GM12801 (cell line): ENCODE data around the gene EPHA10.

ENCODE experiments used
- TF ChIP-seq, protein P1 (sequence below): IDR thresholded peaks from one replicate; pipeline ENCODE4 v1.5.1; 2011; ENCODE audit warnings: control low read depth; ENCODE audit not compliant: insufficient read length; ENCODE audit errors: extremely low read depth

The EPHA10 gene

DNA sequence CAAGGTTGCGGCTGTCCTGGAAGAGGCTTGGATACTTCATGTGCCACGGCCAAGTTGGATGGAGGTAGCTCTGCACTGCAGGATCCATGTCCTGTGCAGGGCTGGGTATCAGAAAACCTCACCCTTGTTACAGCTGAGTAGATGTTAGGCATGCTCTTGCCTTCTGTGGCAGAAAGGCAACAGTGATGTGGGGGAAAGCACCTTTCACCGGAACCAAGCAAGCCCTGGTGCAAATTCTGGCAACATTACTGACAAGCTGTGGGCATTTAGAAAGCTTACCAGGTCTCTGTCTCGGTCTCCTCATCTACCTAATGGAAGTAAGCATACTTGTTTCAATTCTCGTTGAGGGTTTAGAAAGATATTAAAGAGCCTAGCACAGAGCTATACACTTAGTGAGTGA lies 87.1 kb downstream of the EPHA10 start:
- TF ChIP-seq, protein P1, sequence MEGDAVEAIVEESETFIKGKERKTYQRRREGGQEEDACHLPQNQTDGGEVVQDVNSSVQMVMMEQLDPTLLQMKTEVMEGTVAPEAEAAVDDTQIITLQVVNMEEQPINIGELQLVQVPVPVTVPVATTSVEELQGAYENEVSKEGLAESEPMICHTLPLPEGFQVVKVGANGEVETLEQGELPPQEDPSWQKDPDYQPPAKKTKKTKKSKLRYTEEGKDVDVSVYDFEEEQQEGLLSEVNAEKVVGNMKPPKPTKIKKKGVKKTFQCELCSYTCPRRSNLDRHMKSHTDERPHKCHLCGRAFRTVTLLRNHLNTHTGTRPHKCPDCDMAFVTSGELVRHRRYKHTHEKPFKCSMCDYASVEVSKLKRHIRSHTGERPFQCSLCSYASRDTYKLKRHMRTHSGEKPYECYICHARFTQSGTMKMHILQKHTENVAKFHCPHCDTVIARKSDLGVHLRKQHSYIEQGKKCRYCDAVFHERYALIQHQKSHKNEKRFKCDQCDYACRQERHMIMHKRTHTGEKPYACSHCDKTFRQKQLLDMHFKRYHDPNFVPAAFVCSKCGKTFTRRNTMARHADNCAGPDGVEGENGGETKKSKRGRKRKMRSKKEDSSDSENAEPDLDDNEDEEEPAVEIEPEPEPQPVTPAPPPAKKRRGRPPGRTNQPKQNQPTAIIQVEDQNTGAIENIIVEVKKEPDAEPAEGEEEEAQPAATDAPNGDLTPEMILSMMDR: no peak

- TF ChIP-seq, protein P1: no peak
These were observed 87.8 kb downstream of the EPHA10 start for GRCh38 chr1:37677143-37677439.

DNA sequence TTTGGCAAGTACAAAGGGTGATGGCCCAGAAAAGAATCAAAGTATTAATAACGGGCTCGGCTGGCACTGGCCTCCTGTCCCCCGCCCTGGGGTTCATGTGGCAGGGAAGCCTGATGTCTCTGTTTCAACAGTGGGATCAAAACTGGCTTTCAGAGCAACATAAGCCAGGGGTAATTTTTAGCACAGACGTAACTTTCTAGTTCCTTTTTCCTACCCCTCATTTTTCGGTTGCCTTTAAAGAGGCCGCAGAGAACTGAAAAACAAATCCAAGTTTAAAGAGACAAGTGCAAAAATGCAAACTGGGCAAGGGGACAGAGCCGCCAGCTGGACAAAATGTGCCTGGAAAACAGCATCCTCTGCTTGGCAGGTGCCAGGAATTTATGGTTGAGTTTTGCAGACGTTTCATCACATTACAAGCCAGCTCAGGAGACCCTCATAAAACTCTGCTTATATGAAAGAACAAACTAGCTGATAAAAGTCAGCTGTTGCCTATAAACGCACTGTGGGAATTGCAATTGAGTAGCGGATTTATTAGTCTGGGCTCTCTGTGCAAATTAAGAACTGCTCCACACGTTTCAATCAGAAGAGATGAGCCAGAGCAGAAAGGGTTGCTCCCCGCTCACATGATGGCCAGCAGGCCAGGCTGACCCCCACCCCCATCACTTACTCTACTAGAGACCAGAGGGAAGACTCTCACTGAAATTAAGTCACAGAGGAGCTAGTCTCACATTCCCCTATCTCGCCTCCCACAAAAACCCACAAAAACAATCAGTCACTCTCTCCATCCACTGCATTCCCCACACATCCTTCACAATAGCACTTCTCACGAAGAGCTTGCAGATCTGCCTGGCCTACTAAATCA lies 88.4 kb downstream of the EPHA10 start:
- TF ChIP-seq, protein P1: no peak

DNA sequence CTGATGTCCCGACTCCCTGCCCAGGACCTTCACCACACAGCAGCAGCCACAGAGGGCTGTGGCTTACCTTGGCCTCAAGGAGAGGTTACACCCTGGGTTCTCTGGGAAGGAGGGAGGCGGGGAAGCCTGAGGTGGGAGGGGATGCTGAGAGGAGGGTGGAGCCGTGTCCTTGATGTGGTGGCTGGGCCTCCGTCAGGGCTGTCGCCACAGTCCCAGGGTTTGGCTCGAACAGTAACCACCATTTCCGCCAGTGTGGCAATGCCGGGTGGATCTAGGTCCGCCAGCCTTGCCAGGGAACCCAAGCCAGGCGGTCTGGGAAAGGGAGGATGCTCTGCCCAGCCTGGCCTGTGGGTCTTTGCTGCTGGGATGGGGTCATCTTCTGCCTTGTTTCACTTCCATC lies 91.0 kb downstream of the EPHA10 start:
- TF ChIP-seq, protein P1: no peak

DNA sequence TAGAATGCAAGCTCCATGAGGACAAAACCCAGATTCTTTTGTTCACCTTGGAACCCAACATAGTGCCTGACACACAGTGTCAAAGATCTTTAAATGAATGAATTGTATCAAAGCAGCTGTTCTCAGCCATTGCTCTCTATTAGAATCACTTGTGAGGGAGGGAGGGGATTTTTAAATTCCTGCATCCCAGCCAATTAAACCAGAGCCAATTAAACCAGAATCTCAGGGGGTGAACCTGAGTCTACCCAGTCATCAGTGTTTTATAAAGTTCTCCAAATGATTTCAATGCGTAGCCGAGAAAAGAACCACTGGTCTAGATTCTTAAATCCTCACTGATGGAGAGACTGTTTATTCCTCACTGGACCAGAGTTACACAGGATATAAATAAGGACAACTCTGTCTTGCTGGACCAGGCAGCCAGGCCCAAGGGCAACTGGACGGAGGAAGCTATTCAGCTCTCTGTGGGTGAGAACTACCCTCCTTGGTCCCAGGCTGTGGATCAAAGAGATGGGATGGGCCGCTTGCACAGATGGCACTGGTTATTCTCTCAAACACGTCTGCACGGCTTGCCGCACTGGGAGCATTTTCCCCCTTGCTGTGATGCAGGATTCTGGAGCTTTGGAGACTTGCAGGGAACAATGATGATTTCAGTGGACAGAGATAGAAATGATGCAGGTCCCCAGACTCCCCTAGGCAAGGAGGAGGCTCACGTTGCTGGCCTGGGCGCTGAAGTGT lies 92.6 kb downstream of the EPHA10 start:
- TF ChIP-seq, protein P1: no peak

DNA sequence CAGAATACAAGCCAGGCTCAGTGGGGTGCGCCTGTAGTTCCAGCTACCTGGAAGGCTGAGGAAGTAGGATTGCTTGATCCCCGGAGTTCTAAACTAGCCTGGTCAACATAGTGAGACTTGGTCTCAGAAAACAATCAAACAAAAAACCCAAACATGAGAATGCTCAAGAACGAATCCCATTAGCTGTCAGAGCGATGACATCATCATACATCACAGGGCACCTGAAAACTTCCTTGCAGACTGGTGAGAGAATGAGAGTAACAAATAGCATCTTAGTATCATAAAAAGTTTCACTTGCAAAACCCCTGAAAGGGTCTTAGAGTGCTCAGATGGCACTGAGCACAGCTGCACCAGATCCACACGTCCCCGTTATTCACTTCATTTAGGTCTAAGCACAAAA lies 93.7 kb downstream of the EPHA10 start:
- TF ChIP-seq, protein P1: no peak

GRCh38 chr1:37670133-37670532 lies 94.8 kb downstream of the EPHA10 start:
- TF ChIP-seq, protein P1: no peak
